Measurements from ENCODE around the gene TOM1.

- TF ChIP-seq CTCF (CRISPR knock-in tag; IDR thresholded peaks at IDR 0.05) (no peak), POLR2A (IDR thresholded peaks at IDR 0.05; ENCODE audit: insufficient read depth in 1 of 2, low read depth in 2 of 2, low read length in 2 of 2) (no peak), PBX2 (CRISPR knock-in tag; IDR thresholded peaks at IDR 0.05) (no peak), ZNF792 (CRISPR knock-in tag; IDR thresholded peaks at IDR 0.05) (no peak), XRCC5 (optimal IDR thresholded peaks at IDR 0.05; ENCODE audit: low read length) (no peak), HNF4G (IDR thresholded peaks at IDR 0.05; ENCODE audit: borderline replicate concordance, low read depth, low read length) (no peak), HNF4G (CRISPR knock-in tag; IDR thresholded peaks at IDR 0.05; ENCODE audit: borderline replicate concordance, low read depth) (no peak), SMAD3 (CRISPR knock-in tag; IDR thresholded peaks at IDR 0.05) (no peak), HNRNPL (IDR thresholded peaks at IDR 0.05; ENCODE audit: low read depth, low read length) (no peak), ZBTB4 (CRISPR knock-in tag; IDR thresholded peaks at IDR 0.05; ENCODE audit: borderline replicate concordance) (no peak), BORCS8-MEF2B (CRISPR knock-in tag; IDR thresholded peaks at IDR 0.05) (no peak), IKZF1 (IDR thresholded peaks at IDR 0.05) (no peak), ERF (CRISPR knock-in tag; IDR thresholded peaks at IDR 0.05) (no peak), SMARCE1 (IDR thresholded peaks at IDR 0.05; ENCODE audit: borderline replicate concordance) (no peak)
Measured at GRCh38 chr22:35253946-35254345, 45.7 kb upstream of the TOM1 start.
